ENCODE results near the gene CHKA.

DNA sequence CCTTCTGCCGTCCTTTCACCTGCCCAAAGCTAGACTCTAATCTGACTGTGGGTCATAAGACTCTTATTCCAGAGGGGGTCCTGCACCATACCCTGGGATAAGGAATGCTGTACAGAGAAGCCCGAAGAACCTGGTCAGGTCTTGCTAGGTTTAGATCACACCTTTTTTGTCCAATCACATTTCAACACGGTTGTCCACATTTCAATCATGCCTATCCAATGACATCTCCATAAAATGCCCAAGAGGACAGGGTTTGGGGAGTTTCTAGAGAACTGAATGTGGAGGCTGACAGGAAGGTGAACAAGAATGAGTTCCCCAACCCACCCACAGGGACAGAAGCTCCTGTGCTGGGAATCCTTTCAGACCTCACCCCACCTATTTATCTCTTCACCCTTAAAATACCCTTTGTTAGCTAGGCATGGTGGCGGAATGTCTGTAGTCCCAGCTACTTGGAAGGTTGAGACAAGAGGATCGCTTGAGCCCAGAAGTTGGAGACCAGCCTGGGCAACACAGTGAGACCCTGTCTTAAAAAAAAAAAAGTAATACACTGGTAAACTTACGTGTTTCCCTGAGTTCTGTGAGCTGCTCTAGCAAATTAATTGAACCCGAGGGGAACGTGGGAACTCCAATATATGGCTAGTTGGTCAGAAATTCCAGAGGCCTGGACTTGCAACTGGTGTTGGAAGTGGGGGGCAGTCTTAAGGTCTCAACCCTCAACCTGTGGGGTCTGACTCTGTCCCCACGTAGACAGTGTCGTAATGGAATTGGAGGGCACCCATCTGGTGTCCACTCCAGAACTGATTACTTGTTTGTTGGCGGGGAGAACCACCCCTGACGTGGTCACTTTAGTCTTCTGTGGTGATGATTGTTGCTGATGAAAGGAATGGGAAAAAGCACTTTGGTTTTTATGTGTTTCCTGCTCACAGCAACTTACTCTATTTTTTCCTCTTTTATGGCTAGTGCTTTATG, 64.6 kb downstream of the CHKA start:
- TF ChIP-seq, protein P1, sequence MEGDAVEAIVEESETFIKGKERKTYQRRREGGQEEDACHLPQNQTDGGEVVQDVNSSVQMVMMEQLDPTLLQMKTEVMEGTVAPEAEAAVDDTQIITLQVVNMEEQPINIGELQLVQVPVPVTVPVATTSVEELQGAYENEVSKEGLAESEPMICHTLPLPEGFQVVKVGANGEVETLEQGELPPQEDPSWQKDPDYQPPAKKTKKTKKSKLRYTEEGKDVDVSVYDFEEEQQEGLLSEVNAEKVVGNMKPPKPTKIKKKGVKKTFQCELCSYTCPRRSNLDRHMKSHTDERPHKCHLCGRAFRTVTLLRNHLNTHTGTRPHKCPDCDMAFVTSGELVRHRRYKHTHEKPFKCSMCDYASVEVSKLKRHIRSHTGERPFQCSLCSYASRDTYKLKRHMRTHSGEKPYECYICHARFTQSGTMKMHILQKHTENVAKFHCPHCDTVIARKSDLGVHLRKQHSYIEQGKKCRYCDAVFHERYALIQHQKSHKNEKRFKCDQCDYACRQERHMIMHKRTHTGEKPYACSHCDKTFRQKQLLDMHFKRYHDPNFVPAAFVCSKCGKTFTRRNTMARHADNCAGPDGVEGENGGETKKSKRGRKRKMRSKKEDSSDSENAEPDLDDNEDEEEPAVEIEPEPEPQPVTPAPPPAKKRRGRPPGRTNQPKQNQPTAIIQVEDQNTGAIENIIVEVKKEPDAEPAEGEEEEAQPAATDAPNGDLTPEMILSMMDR (IDR thresholded peaks at IDR 0.05; ENCODE audit: borderline replicate concordance, extremely low read depth, low read length, poor library complexity, severe bottlenecking): no peak
- TF ChIP-seq EZH2 (IDR thresholded peaks at IDR 0.05; ENCODE audit: borderline replicate concordance, low read depth, low read length, severe bottlenecking): no peak

Data from DND-41 (cell line).